OCI-LY3 (cell line): ENCODE data around the gene HOTAIR.

Experiments used
- CTCF ChIP-seq: fragments of 200-600, 300-600 bp; sonication (generic); IDR thresholded peaks from 2 replicates; pipeline ENCODE4 v1.5.1; 2014; ENCODE audit warnings: antibody characterized with exemption, low read length, low read depth
- EZH2phosphoT487 ChIP-seq: fragments of 200-600 bp; shearing (Covaris generic); IDR thresholded peaks from 2 replicates; pipeline ENCODE4 v1.6.1; 2018; ENCODE audit warnings: antibody characterized with exemption, mixed run types, low read depth

GRCh38 chr12:53972152-53972702, 2.5 kb downstream of the HOTAIR start:
- no peak for TF ChIP-seq CTCF
- TF ChIP-seq EZH2phosphoT487: no peak
